Measurements from ENCODE around the gene PIK3R5. TPM values are rescaled to one million over a fixed set of nuclear protein-coding genes. Genes with fewer than 3 reads are reported as not detected.
A peak's percentile ranks its signal among the peaks of the same experiment; 100 is the strongest.

The PIK3R5 gene
- total and polyA plus RNA-seq, 12 donors: 0.66 to 10.1 (median 2.2) TPM

DNA sequence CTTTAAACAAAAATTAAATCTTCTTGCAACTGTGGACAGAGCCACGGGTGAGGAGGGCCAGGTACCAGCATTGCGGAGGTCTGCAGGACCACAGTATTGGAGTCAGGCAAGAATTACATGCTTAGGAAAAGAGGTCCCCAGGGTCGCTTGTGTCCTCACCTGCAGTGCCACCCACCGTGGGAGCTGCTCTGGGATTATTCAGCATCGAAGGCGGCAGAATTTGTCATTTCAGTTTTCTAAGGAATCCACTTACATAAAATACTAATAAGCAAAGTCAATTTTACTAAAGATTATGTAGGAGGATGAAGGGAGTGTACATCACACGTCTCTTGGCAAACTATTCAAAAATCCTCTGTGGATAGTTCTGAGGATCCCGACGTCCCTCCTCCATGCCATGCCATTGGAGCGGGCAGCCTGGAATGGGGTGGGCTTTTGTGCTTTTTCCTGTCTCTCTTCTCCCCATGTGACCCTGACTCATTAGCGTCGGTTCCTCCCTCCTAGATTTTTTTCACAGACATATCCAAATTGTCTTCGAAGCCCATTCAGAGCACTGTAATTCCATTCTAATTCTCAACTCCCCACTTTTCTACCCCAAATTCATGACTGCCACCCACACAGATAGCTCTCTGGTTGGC lies 95.0 kb downstream of the PIK3R5 start:
- H3K4me3 ChIP-seq: no peak overlapping the region
- TF ChIP-seq, protein P1, sequence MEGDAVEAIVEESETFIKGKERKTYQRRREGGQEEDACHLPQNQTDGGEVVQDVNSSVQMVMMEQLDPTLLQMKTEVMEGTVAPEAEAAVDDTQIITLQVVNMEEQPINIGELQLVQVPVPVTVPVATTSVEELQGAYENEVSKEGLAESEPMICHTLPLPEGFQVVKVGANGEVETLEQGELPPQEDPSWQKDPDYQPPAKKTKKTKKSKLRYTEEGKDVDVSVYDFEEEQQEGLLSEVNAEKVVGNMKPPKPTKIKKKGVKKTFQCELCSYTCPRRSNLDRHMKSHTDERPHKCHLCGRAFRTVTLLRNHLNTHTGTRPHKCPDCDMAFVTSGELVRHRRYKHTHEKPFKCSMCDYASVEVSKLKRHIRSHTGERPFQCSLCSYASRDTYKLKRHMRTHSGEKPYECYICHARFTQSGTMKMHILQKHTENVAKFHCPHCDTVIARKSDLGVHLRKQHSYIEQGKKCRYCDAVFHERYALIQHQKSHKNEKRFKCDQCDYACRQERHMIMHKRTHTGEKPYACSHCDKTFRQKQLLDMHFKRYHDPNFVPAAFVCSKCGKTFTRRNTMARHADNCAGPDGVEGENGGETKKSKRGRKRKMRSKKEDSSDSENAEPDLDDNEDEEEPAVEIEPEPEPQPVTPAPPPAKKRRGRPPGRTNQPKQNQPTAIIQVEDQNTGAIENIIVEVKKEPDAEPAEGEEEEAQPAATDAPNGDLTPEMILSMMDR (IDR thresholded peaks at IDR 0.05): no peak
- WGBS, 2 donors: 85 to 86% methylated on average over 13 of the region's 13 CpGs

DNA sequence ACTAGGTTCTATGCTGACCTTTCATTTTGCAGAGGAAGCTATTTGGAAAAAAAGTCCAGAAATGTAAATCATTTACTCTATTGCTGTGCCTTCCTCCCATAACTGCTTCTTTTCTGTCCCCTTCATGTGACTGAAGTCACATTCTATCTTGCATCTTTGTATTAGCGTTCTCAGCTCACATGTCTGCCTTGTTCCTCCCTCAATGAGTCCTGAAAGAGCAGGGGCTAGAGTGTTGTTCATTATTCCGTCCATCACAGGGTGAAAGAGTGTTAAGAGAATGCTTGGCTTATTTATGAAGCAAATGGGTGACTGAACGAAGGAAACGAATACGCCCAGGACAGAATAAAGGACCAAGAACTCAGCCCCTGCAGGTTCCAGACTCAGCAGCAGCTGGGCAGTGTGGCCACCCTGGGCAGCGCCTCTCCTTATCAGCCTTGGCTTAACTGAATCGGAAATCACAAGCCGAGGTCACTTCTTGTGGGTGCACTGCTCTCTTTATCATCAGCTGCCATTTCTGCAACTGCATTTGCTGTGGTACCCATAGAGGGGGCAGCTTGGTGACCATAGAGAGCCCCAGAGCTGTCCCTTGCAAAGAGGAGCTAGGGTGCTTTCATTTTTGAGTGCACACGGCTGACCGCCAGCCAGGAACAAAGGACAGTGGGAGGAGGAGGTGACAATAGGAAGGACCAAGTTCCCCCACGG lies 96.2 kb downstream of the PIK3R5 start:
- no peak for ATAC-seq
- intact Hi-C loops (cut with DNase I): no loop called here
- no peaks in the 10 kb centered on the region for H3K36me3 ChIP-seq
- peak overlapping the region in 1 of 10 donors; percentile 24 for H3K27ac ChIP-seq
- H3K4me1 ChIP-seq: peaks cover 3 to 63% (median 12%) of the 10 kb centered on the region in 9 donors
- peaks cover 0 to 14% (median 0%) of the 10 kb centered on the region in 7 donors for H3K27me3 ChIP-seq
- WGBS, 2 donors: 54% methylated on average over 11 of the region's 11 CpGs
- no peak for DNase-seq
- no peak overlapping the region for H3K4me3 ChIP-seq
- TF ChIP-seq, protein P1 (IDR thresholded peaks at IDR 0.05): no peak
- no peaks in the 10 kb centered on the region for H3K9me3 ChIP-seq

More for the DNA sequence above, 95.0 kb downstream of the PIK3R5 start:
- no peak for ATAC-seq
- Histone ChIP-seq H3K27me3 (peaks cover 0 to 20% (median 3%) of the 10 kb centered on the region in 7 donors), H3K9me3 (no peaks in the 10 kb centered on the region), H3K4me1 (peaks cover 3 to 59% (median 12%) of the 10 kb centered on the region in 9 donors), H3K36me3 (no peaks in the 10 kb centered on the region), H3K27ac (no peak overlapping the region)
- intact Hi-C loops (cut with DNase I): no loop called here
- no peak for DNase-seq

DNA sequence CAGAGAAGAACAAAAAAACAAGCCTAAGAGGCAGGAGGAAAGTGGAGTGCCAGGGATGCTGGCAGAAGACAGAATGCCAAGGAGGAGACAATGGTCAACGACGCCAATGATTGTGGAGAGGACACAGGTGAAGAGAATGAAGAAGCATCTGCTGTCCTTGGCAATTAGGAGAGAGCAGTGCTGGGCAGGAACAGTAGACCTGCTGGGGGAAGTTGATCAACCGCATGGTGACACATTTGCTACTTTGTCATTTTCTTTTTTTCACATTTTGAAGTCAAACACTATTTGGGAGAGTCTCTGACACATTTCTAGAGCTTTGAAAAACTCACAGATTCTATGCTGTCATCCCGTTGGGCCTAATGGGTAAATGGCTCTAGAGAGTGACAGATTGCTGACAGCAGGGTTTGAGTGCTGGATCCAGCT lies 97.0 kb downstream of the PIK3R5 start:
- DNase-seq: no peak
- TF ChIP-seq, protein P1 (IDR thresholded peaks at IDR 0.05): no peak
- H3K36me3 ChIP-seq: no peaks in the 10 kb centered on the region
- H3K9me3 ChIP-seq: no peaks in the 10 kb centered on the region
- intact Hi-C loops (cut with DNase I): no loop called here
- 89% methylated on average over 4 of the region's 4 CpGs for WGBS, 2 donors
- ATAC-seq: no peak
- peak overlapping the region in 1 of 10 donors; percentile 24 for H3K27ac ChIP-seq
- peaks cover 0 to 7% (median 0%) of the 10 kb centered on the region in 7 donors for H3K27me3 ChIP-seq
- H3K4me1 ChIP-seq: peaks cover 2 to 57% (median 12%) of the 10 kb centered on the region in 9 donors
- H3K4me3 ChIP-seq: no peak overlapping the region

DNA sequence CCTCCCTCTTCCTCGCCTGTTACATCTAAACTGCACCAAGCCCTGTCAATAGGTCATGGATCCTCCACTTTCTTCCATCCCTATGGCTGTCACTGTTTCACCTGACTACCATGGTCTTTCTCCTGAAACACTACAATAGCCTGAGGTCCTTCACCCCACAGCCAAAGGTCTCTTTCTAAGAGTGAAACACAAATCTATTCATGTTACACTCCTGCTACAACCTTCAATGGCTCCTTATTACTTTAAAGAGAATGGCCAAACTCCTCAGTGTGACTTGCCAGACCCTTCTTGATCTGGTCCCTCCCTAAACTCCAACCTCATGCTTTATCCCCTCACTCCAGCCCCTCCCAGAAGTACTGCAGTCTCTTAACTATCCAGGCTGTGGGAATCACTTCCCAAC lies 97.4 kb downstream of the PIK3R5 start:
- Histone ChIP-seq H3K4me1 (peaks cover 0 to 52% (median 10%) of the 10 kb centered on the region in 9 donors), H3K4me3 (no peak overlapping the region), H3K27me3 (peaks cover 0 to 3% (median 0%) of the 10 kb centered on the region in 7 donors), H3K36me3 (no peaks in the 10 kb centered on the region), H3K9me3 (no peaks in the 10 kb centered on the region), H3K27ac (peak overlapping the region in 1 of 10 donors; percentile 84)
- intact Hi-C loops (cut with DNase I): no loop called here
- ATAC-seq (no peak), DNase-seq (no peak)
- 92 to 97% methylated on average over 1 of the region's 1 CpG for WGBS, 2 donors
- TF ChIP-seq, protein P1 (IDR thresholded peaks at IDR 0.05): no peak
